Measurements from ENCODE around the gene HOGA1. TPM values are rescaled to one million over a fixed set of nuclear protein-coding genes. Genes with fewer than 3 reads are reported as not detected.

The HOGA1 gene
- total RNA-seq, 1 donor = not detected

GRCh38 chr10:97583476-97583875 lies 713 bp upstream of the HOGA1 start:
- Histone ChIP-seq H3K4me1 (ENCODE audit: insufficient read depth, low read length) (no peaks in the 10 kb centered on the region), H3K9me3 (ENCODE audit: low read depth, low read length) (no peaks in the 10 kb centered on the region), H3K4me3 (ENCODE audit: low read length) (no peak overlapping the region), H3K27me3 (ENCODE audit: insufficient read depth, low read length) (no peaks in the 10 kb centered on the region)

GRCh38 chr10:97584798-97585438 lies 729 bp downstream of the HOGA1 start:
- H3K4me1 ChIP-seq (ENCODE audit: insufficient read depth, low read length) = no peaks in the 10 kb centered on the region
- no peaks in the 10 kb centered on the region for H3K9me3 ChIP-seq (ENCODE audit: low read depth, low read length)
- no peak overlapping the region for H3K4me3 ChIP-seq (ENCODE audit: low read length)
- no peaks in the 10 kb centered on the region for H3K27me3 ChIP-seq (ENCODE audit: insufficient read depth, low read length)

- Histone ChIP-seq H3K9me3 (ENCODE audit: low read depth, low read length) (no peaks in the 10 kb centered on the region), H3K4me1 (ENCODE audit: insufficient read depth, low read length) (no peaks in the 10 kb centered on the region), H3K27me3 (ENCODE audit: insufficient read depth, low read length) (no peaks in the 10 kb centered on the region), H3K4me3 (ENCODE audit: low read length) (no peak overlapping the region)
Observed at GRCh38 chr10:97585439-97585811, 1.2 kb downstream of the HOGA1 start.

- H3K9me3 ChIP-seq (ENCODE audit: low read depth, low read length) = no peaks in the 10 kb centered on the region
- H3K4me3 ChIP-seq (ENCODE audit: low read length) = no peak overlapping the region
- H3K27me3 ChIP-seq (ENCODE audit: insufficient read depth, low read length) = no peaks in the 10 kb centered on the region
- no peaks in the 10 kb centered on the region for H3K4me1 ChIP-seq (ENCODE audit: insufficient read depth, low read length)
Observed at GRCh38 chr10:97587183-97587582, 3.0 kb downstream of the HOGA1 start.

- Histone ChIP-seq H3K9me3 (ENCODE audit: low read depth, low read length) (no peaks in the 10 kb centered on the region), H3K27me3 (ENCODE audit: insufficient read depth, low read length) (no peaks in the 10 kb centered on the region), H3K4me3 (ENCODE audit: low read length) (no peak within 1 kb of the TSS), H3K4me1 (ENCODE audit: insufficient read depth, low read length) (no peaks in the 10 kb centered on the region)
Observed at GRCh38 chr10:97589479-97589878, 5.3 kb downstream of the HOGA1 start, which contains the start of gene C10orf62. Gene C10orf62, plus strand, starts transcription at chr10:97589721. Its CDS starts 177 bp downstream, at chr10:97589898.

- H3K27me3 ChIP-seq (ENCODE audit: insufficient read depth, low read length) = no peaks in the 10 kb centered on the region
- no peaks in the 10 kb centered on the region for H3K9me3 ChIP-seq (ENCODE audit: low read depth, low read length)
- no peaks in the 10 kb centered on the region for H3K4me1 ChIP-seq (ENCODE audit: insufficient read depth, low read length)
- H3K4me3 ChIP-seq (ENCODE audit: low read length) = no peak overlapping the region
Observed at GRCh38 chr10:97590082-97590747, 6.0 kb downstream of the HOGA1 start.

GRCh38 chr10:97590748-97591495 lies 6.7 kb downstream of the HOGA1 start:
- Histone ChIP-seq H3K4me1 (ENCODE audit: insufficient read depth, low read length) (no peaks in the 10 kb centered on the region), H3K9me3 (ENCODE audit: low read depth, low read length) (no peaks in the 10 kb centered on the region), H3K4me3 (ENCODE audit: low read length) (no peak overlapping the region), H3K27me3 (ENCODE audit: insufficient read depth, low read length) (no peaks in the 10 kb centered on the region)

- no peaks in the 10 kb centered on the region for H3K27me3 ChIP-seq (ENCODE audit: insufficient read depth, low read length)
- H3K4me1 ChIP-seq (ENCODE audit: insufficient read depth, low read length) = no peaks in the 10 kb centered on the region
- H3K9me3 ChIP-seq (ENCODE audit: low read depth, low read length) = no peaks in the 10 kb centered on the region
- no peak overlapping the region for H3K4me3 ChIP-seq (ENCODE audit: low read length)
Observed at GRCh38 chr10:97593421-97593820, 9.2 kb downstream of the HOGA1 start.

GRCh38 chr10:97596101-97597082 lies 12.2 kb downstream of the HOGA1 start:
- H3K4me3 ChIP-seq (ENCODE audit: low read length) = no peak overlapping the region
- no peaks in the 10 kb centered on the region for H3K4me1 ChIP-seq (ENCODE audit: insufficient read depth, low read length)
- H3K27me3 ChIP-seq (ENCODE audit: insufficient read depth, low read length) = no peaks in the 10 kb centered on the region
- H3K9me3 ChIP-seq (ENCODE audit: low read depth, low read length) = no peaks in the 10 kb centered on the region

GRCh38 chr10:97597778-97598177 lies 13.6 kb downstream of the HOGA1 start:
- H3K4me3 ChIP-seq (ENCODE audit: low read length) = no peak overlapping the region
- H3K4me1 ChIP-seq (ENCODE audit: insufficient read depth, low read length) = no peaks in the 10 kb centered on the region
- no peaks in the 10 kb centered on the region for H3K27me3 ChIP-seq (ENCODE audit: insufficient read depth, low read length)
- no peaks in the 10 kb centered on the region for H3K9me3 ChIP-seq (ENCODE audit: low read depth, low read length)

- Histone ChIP-seq H3K4me1 (ENCODE audit: insufficient read depth, low read length) (no peaks in the 10 kb centered on the region), H3K4me3 (ENCODE audit: low read length) (no peak overlapping the region), H3K9me3 (ENCODE audit: low read depth, low read length) (no peaks in the 10 kb centered on the region), H3K27me3 (ENCODE audit: insufficient read depth, low read length) (no peaks in the 10 kb centered on the region)
Observed at GRCh38 chr10:97598407-97599271, 14.4 kb downstream of the HOGA1 start.

GRCh38 chr10:97599272-97599619 lies 15.1 kb downstream of the HOGA1 start:
- no peak overlapping the region for H3K4me3 ChIP-seq (ENCODE audit: low read length)
- no peaks in the 10 kb centered on the region for H3K9me3 ChIP-seq (ENCODE audit: low read depth, low read length)
- no peaks in the 10 kb centered on the region for H3K4me1 ChIP-seq (ENCODE audit: insufficient read depth, low read length)
- H3K27me3 ChIP-seq (ENCODE audit: insufficient read depth, low read length) = no peaks in the 10 kb centered on the region

GRCh38 chr10:97600616-97601015 lies 16.4 kb downstream of the HOGA1 start:
- H3K9me3 ChIP-seq (ENCODE audit: low read depth, low read length) = no peaks in the 10 kb centered on the region

More at GRCh38 chr10:97600616-97601015, 16.4 kb downstream of the HOGA1 start:
- Histone ChIP-seq H3K4me3 (ENCODE audit: low read length) (no peak overlapping the region), H3K4me1 (ENCODE audit: insufficient read depth, low read length) (no peaks in the 10 kb centered on the region), H3K27me3 (ENCODE audit: insufficient read depth, low read length) (no peaks in the 10 kb centered on the region)

Data from mononuclear cell (primary cell).